ENCODE results near the gene RNF11.
A peak's percentile ranks its signal among the peaks of the same experiment; 100 is the strongest.
"Not testable (repeated sequence)": the region's sequence is repeated elsewhere in the genome, so short reads cannot be mapped to it uniquely, and the experiment has no call there.

RNF11 gene

DNA sequence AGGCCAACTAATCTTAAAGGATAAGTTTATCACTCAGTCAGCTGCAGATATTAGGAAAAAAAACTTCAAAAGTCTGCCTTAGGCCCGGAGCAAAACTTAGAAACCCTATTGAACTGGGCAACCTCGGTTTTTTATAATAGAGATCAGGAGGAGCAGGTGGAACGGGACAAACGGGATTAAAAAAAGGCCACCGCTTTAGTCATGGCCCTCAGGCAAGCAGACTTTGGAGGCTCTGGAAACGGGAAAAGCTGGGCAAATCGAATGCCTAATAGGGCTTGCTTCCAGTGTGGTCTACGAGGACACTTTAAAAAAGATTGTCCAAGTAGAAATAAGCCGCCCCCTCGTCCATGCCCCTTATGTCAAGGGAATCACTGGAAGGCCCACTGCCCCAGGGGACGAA lies 7.6 kb upstream of the RNF11 start:
- not testable (repeated sequence) for DNase-seq (ENCODE audit: low read depth, low spot score)

DNA sequence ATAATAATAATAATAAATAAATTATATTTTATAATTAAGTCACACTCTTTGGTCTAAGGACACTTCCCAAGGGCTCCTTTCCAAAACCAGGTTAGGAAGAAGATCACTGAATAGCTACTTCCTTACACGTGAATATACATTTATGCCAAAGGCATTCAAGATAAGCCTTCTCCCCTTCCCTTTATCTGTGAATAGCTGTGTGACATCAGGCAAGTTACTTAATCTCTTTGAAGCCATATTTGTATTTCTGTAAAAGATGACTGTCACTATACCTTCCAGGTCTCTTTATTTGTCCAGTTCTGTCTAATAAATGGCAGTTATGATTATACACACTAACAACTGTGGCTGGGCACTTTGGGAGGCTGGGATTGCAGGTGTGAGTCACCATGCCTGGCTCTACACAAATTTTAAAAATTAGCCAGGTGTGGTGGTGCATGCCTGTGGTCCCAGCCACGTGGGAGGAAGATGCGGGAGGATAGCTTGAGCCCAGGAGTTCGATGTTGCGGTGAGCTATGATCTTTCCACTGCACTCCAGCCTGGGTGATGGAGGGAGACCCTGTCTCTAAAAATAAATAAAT lies 5.5 kb upstream of the RNF11 start:
- DNase-seq (ENCODE audit: low read depth, low spot score) = no peak

DNA sequence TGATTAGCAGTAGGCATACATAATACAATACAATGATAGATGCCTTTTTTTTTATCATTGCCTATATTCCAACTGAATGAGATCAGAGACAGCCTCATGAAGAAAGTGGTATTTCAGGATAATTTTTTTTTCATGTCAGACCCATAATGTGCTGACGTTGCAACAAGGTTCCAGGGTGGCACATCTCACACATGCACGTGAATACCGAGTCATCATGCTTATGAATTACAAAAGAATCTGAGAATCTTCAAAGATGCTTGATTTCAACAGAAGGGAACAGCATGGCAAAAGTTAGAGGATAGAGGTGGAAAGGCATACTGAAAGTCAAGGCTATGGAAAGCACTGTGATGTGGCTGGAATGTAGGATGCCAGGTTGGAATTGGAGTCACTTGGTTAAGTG lies 5.0 kb upstream of the RNF11 start:
- no peak for DNase-seq (ENCODE audit: low read depth, low spot score)

DNA sequence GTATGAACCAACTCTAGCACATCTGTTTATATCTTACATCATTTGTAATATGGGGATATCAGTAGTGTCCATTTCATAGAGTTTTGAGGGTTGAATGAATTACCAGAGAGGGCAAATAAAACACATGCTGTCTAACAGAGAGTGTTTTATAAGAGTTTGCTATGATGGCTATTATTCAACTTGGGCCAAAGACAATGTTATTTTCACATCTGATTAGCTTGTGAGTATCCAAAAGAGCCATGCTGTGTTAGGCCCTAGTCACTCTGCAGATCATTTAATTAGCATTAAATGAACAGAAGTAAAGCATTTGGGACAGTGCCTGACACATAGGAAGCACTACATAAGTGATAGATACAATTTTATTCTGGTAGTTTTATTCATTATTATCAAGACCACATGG lies 4.2 kb upstream of the RNF11 start:
- no peak for DNase-seq (ENCODE audit: low read depth, low spot score)

DNA sequence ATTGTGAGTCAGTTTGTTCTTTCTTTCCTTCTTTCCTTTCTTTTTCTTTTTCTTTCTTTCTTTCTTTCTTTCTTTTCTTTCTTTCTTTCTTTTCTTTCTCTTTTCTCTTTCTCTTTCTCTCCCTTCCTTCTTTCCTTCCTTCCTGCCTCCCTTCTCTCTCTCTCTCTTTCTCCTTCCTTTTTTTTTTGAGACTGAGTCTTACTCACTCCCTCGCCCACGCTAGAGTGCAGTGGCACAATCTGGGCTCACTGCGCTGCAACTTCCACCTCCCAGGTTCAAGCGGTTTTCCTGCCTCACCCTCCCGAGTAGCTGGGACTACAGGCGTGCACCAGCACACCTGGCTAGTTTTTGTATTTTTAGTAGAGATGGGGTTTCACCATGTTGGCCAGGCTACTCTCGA lies 1.8 kb upstream of the RNF11 start:
- not testable (repeated sequence) for DNase-seq (ENCODE audit: low read depth, low spot score)

DNA sequence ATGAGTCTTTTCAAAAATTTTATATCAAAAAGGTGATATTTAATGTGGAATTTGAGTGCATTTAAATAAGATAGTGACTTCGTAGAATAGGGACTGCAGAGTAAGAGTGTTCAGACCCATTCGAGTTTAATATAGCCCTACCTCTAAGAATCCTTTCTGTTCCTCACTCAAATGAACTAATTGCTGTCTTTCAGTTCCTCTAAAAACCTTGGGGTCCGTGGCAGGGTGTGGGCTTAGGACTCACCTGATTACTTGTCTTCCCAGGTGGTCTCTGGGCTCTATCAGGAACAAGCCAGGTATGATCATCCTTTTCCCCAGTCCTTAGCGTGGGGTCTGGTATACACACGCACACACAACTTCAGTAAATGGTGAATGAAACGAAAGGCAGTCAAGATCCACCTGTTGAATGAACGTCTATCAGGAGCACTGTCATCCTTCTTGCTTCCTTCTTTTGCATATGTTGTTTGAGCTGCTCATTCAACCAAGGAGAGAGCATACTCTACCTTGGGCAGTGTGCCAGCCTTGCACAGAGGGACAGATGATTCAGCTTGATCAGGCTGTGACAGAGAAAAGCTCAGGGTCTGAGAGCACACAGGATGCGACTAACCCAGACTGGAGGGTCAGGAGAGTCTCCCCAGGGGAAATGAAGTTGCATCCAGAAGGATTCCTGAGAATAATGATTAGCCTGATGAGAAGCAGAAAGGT lies 1.2 kb upstream of the RNF11 start:
- DNase-seq (ENCODE audit: low read depth, low spot score) = no peak

DNA sequence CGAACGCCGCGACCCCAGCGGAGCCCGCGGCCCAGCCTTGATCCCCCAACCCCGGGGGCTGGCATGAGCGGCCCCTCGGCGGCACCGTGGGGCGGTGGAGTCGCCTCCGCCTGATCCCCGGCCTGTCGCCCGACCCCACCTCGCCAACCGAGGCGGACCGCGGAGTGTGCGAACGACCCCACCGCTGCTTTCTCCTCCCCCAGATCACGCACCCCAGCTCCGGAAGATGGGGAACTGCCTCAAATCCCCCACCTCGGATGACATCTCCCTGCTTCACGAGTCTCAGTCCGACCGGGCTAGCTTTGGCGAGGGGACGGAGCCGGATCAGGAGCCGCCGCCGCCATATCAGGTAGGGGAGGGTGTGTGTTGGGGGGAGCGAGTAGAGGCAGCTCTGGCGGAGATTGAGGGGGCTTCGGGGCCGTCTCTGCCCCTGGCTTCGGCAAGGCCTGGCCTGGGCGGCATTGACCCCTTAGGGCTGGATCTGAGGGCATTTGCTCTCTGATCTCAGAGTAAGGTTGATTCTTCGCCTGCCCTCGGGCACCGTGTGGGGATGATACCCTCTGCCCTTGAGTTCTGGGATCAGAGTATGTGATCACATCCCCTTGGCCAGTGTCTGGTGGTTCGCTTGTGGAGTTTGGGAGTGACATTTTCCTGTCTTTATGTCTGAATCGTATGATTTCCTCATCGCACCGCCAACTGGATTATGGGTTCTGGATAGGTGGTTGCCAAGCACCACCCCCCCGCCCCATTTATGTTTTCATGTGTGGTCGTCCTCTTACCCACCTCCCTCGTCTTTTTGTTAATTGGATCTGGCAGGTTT lies 668 bp downstream of the RNF11 start:
- DNase-seq (ENCODE audit: low read depth, low spot score) = no peak

DNA sequence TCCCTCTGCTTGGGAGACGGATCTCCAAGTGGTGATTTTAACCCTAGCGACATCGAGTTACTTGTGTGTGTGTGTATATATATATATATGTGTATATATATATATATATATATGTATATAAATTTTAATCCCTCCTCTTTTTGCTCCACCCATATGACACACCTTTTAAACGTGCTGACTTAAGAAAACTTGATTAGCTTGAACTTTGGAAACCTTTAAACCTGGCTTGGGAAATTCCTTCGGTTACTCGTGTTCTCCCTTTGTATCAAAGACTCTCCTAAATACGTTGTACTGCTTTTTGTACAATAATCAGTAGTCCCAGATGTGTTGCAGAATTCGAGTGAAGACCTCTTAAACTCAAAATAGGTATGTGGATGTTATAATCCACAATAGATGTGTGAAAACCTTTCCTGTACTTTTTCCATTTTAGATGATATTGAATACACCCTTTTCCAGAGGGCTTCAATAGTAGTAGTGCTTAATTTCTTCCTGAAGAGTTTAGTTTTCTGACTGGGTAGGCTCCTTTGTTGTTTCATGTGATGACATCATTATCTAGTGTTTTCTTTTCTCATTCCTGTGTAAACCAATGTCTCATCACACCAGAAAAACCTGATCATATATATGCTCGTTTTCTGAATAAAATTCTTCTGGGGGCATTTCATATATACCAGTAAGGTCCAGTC lies 1.4 kb downstream of the RNF11 start:
- no peak for DNase-seq (ENCODE audit: low read depth, low spot score)

DNA sequence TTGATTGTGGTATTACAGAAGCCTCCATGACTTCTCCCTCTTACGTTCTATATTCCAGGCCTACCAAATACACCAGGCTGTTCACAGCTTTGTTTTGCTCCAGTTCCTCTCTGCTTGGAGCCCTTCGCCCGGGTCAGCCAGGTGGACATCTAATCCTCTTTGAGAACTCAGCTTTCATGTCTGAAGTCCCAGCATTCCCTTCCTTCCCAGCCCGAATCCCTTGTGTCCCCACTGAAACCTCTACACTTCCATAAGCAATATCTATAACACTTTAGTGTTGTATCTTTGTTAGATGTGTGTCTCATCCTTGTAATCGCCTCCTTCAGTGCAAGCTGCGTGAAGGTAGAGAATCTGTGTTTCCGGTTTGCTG lies 1.9 kb downstream of the RNF11 start:
- no peak for DNase-seq (ENCODE audit: low read depth, low spot score)

DNA sequence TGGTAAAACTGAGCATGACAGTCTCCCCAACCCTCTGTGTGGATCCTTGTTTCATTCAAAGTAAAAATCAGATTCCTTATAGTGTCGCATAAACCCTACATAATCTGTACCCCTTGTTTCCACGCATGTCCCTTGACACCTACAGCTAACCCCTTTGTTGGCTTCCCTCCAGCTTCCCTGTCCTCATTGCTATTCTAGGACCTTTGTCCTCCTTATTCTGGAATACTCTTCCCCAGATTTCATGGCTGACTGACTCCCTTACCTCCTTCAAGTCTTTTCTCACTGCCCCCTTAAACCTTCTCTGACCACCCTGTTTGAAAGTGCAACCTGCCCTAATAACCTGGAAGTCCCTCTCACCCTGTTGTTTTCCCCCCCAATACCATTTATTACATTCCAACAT lies 4.0 kb downstream of the RNF11 start:
- no peak for DNase-seq (ENCODE audit: low read depth, low spot score)

DNA sequence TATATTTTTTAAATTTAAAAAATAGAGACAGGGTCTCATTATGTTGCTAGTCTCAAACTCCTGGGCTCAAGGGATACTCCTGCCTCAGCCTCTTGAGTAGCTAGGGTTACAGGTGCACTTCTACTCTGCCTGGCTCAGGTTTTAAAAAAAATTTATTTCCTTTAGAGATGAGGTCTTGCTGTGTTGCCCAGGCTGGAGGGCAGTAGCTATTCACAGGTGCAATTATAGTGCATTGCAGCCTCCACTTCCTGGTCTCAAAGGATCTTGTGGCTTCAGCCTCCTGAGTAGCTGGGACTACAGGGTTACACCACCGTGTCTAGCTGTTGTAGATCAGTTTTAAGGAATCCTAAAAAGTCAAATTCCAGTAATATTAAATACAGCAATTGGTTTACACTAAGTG lies 5.0 kb downstream of the RNF11 start:
- DNase-seq (ENCODE audit: low read depth, low spot score) = no peak

DNA sequence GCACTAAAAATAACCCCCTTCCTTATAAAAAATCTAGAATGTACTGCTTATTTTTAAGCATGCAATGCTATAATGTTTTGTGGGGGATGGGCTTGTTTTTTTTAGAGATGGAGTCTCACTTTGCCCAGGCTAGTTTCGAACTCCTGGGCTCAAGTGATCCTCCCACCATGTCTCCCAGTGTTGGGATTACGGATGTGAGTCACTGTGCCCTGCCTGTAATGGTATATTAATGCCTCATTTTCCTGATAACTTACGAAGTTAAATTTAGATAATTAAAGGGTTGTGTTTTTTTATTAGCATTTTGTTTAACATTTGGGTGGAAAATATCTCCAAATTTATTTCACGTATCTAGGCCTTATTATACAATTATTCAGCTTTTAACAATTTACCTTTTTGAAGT lies 6.5 kb downstream of the RNF11 start:
- no peak for DNase-seq (ENCODE audit: low read depth, low spot score)

DNA sequence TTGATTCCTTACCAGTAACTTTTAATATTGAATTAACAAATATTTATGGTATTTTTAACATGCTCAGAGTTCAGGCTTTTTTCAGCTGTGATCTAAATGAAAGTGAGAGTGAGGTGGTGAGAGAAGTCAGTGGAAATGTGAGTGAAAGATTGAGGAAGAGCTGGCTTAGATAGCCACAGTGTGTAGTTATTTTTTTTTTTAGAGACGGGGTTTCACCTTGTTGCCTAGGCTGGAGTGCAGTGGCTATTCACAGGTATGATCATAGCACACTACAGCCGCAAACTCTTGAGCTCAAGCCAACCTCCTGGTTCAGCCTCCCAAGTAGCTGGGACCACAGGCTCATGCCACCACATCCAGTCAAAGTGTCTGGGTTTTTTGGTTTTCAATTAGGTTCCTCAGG lies 10.9 kb downstream of the RNF11 start:
- no peak for DNase-seq (ENCODE audit: low read depth, low spot score)

DNA sequence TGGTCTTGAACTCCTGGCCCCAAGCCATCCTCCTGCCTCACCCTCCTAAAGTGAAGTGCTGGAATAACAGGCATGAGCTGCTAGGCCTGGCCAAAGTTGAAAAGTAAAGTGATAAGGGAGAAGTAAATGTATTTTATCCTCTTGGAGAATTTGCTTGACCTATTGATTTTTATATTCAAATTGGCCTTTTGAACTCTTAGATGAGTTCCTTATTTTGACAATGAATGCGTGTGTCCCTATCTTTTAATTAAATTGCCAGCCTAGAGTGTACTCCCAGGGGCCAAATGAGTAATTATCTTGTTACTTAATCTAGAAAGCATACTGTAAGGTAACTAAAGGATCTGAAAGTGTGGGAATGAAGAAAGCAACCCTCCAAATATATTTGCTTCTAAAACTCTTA lies 11.4 kb downstream of the RNF11 start:
- DNase-seq (ENCODE audit: low read depth, low spot score) = no peak

DNA sequence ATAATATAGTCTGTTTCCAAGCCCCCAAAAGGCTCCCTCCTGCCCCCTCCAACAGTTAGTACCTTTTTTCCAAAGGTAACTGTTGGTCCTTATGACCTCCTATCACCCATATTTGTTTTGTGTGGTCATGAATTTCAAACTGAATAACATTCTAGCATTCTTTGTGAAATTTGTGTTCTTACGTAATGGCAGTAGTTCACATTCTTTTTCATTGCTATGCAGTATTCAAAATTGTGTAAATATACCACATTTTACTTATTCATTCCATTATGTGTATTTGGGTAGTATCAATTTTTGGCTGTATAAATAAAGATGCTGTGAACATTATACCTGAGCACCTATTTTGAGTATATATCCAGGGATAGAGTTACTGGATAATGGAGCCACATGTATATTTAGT lies 13.4 kb downstream of the RNF11 start:
- DNase-seq (ENCODE audit: low read depth, low spot score) = no peak

DNA sequence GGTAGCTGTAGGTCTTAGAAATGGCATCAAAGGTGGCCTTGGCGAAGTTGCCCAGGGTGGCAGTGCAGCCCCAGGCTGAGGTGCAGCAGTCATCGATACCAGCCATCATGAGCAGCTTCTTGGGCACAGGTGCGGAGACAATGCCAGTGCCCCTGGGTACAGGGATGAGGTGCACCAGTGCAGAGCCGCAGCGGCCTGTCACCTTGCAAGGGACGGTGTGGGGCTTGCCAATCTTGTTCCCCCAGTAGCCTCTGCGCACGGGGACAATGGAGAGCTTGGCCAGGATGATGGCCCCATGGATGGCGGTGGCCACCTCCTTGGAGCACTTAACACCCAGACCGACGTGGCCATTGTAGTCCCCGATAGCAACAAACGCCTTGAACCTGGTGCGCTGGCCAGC lies 14.7 kb downstream of the RNF11 start:
- not testable (repeated sequence) for DNase-seq (ENCODE audit: low read depth, low spot score)

DNA sequence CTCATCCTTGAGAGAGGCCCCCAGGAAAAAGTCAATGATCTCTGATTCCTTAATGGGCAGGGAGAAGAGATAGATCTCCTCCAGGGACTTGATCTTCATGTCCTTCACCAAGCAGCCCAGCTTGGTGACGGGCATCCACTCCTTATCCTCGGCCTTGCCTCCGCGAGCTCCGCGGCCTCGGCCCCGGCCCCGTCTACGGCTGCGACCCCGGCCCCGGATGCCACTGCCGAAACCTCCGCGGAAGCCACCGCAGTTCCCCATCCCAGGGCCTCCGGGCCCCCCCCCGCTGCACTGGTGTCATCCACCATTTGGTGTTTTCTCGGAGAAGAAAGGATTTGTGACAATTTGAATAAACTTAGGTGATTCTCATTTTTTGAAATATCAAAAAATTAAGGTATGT lies 15.1 kb downstream of the RNF11 start:
- DNase-seq (ENCODE audit: low read depth, low spot score) = not testable (repeated sequence)

DNA sequence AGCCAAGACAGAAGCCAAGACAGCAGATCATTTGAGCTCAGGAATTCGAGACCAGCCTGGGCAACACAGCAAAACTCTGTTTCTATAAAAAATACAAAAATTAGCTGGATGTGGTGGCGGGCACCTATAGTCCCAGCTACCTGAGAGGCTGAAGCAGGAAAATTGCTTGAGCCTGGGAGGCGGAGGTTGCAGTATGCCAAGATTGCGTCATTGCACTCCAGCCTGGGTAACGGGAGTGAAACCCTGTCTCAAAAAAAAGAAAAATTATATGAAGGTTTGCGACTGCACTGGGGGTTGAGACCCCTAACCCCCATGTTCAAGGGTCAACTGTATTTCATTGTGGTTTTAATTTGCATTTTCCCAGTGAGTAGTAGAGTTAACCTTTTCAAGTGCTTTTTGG lies 16.3 kb downstream of the RNF11 start:
- DNase-seq (ENCODE audit: low read depth, low spot score) = no peak

DNA sequence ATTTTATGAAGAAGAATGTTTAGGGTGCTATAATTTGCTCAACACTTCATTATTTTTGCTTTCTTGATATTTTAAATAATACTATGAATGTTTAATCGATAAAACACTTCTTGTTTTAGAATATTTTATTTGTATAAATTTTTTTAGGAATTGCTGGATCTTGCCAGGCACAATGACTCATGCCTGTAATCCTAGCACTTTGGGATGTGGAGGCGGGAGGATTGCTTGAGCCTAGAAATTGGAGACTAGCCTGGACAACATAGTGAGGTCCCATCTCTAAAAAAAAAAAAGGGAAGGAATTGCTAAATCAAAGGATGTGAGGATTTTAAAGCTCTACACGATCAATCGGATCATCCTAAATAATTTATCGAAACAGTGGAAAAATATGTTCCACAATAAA lies 17.6 kb downstream of the RNF11 start:
- DNase-seq (ENCODE audit: low read depth, low spot score) = no peak

DNA sequence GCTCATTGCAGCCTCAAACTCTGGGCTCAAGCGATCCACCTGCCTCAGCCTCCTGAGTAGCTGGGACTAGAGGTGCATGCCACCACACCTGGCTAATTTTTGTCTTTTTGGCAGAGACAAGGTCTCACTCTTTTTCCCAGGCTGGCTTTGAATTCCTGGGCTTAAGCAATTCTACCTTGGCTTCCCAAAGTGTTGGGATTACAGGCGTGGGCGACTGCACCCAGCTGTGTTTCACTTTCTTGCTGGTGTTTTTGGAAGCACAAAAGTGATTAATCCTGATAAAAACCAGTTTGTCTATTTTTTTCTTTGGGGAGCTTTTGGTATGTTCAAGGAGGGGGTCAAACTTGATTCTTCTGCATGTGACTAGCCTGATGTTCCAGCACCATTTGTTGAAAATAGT lies 19.3 kb downstream of the RNF11 start:
- no peak for DNase-seq (ENCODE audit: low read depth, low spot score)

DNA sequence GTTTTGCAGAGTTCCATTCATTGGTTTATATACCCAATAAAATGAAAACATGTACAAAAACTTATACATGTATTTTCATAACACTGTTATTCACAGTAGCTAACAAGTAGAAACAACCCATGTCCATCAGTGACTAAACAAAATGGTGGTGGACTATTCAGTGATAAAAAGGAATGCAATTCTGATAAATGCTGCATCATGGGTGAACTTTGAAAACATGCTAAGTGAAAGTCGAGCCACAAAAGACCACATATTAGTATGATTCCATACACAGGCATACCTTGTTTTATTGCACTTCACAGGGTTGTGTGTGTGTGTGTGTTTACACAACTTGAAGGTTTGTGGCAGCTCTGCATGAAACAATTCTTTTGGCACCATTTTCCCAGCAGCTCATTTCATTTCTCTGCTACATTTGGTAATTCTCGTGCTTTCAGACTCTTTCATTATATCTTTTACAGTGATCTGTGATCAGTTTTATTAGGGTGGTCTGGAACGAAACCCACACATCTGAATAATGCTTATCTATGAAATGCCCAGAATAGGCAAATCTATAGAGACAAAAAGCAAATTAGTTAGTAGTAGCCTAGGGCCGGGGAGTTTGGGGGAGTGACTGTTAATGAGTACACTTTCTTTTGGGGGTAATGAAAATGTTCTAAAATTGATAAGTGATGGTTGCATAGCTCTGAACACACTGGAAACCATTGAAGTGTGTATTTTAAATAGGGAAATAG lies 27.2 kb downstream of the RNF11 start:
- DNase-seq (ENCODE audit: low read depth, low spot score) = no peak

DNA sequence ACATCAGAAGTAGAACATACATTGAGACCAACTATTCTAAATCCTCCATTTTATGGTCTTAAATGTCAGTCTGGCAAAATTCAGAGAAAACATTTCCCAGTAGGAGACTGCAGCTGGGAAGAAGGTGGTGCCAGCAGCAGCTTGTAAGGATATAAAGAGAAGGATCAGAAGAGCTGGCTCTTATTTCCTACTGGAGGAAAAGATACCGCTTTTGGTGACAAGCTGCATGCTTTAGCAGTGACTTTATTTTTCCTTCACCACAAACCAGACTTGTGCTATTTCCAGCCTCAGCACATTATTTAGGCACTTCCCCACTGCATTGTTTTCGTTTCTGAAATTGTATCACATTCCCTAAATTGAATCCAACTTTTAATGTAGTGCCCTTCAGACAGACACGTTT lies 28.4 kb downstream of the RNF11 start:
- DNase-seq (ENCODE audit: low read depth, low spot score) = peak; percentile 73

Measured in brain pericyte (primary cell).